Vagina (tissue), 2 donors: ENCODE measurements around the gene UACA.

Source experiments
- POLR2A ChIP-seq, 2 donors: fragments of 450-650 bp; IDR thresholded peaks; one replicate each; pipeline ENCODE4 v1.6.1; 2017; ENCODE audit warnings: antibody characterized with exemption in 2 of 2, mild to moderate bottlenecking in 2 of 2, moderate library complexity in 2 of 2
- TF ChIP-seq, protein P1 (sequence below), 3 experiments: fragments of 450-650 bp in 2 of 3; fragments of 200-600 bp in 1 of 3; sonication (generic) in 1 of 3; IDR thresholded peaks; one replicate each; pipeline ENCODE4 v1.5.1; 2017 to 2019; ENCODE audit warnings: antibody characterized with exemption in 3 of 3, mild to moderate bottlenecking in 2 of 3, moderate library complexity in 2 of 3

DNA sequence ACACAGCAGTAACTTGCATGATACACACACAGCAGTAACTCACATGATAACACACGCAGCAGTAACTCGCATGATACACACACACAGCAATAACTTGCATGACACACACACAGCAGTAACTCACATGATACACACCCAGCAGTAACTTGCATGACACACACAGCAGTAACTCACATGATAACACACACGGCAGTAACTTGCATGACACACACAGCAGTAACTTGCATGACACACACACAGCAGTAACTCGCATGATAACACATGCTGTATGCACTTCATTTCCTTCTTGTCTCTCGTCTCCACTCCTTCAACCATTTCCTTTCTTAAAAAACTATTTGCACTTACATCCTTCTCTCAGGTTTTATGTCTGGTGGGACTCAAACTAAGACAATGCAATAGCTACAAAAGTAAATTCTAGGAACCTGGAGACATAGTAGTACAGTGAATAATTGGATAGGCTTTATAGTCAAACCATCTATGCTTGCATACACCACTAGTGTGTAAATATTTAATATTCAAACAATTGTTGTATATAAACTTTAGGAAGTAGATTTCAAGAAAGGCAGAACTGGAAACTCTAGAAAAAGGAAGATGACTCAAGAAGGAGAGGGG, 130.8 kb downstream of the UACA start:
- TF ChIP-seq, protein P1, sequence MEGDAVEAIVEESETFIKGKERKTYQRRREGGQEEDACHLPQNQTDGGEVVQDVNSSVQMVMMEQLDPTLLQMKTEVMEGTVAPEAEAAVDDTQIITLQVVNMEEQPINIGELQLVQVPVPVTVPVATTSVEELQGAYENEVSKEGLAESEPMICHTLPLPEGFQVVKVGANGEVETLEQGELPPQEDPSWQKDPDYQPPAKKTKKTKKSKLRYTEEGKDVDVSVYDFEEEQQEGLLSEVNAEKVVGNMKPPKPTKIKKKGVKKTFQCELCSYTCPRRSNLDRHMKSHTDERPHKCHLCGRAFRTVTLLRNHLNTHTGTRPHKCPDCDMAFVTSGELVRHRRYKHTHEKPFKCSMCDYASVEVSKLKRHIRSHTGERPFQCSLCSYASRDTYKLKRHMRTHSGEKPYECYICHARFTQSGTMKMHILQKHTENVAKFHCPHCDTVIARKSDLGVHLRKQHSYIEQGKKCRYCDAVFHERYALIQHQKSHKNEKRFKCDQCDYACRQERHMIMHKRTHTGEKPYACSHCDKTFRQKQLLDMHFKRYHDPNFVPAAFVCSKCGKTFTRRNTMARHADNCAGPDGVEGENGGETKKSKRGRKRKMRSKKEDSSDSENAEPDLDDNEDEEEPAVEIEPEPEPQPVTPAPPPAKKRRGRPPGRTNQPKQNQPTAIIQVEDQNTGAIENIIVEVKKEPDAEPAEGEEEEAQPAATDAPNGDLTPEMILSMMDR (IDR thresholded peaks at IDR 0.05) = no peak
- TF ChIP-seq POLR2A (IDR thresholded peaks at IDR 0.05) = no peak
